Fibroblast of lung (primary cell): ENCODE data around the gene ICAM2.

Source experiments
- EZH2 ChIP-seq: IDR thresholded peaks from 2 replicates; pipeline ENCODE4 v1.5.1; 2012; ENCODE audit warnings: low read length, control low read depth, mild to moderate bottlenecking; ENCODE audit errors: missing control alignments
- TF ChIP-seq, protein P1 (sequence below), 2 donors: IDR thresholded peaks in 1 of 2; conservative IDR thresholded peaks in 1 of 2; 1 replicate in 1 of 2; 2 replicates in 1 of 2; pipeline ENCODE4 v1.5.1; 2011 to 2012; ENCODE audit warnings: low read length in 2 of 2, control low read depth in 1 of 2, inconsistent platforms in 1 of 2, low read depth in 1 of 2, mild to moderate bottlenecking in 1 of 2

DNA sequence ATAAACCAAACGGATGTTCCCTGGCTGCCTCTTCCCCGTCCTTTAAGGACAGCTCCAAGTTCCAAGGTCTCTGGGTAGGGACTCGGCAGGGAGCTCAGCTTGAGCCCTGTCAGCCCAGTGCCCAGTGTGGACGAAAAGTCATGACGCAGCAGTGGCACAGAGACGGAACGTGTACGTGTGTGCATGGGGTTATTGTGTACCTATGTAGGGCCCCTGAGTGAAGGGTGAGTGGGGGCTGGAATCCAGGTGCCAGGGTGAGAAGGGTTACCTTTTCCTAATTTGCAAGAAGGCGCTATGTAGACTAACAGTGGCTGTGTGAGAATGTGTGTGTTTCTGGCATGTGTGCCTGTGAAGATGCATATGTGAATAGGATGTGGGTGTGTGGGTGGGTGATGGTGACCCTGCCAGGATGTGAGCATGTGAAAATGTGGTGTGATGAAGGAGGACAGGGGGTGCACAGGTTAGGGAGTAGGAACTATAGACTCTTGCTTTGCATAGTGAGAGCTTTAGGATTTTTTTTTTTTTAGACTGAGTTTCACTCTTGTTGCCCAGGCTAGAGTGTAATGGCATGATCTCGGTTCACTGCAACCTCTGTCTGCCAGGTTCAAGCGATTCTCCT lies 53.7 kb downstream of the ICAM2 start:
- no peak for TF ChIP-seq EZH2
- TF ChIP-seq, protein P1, sequence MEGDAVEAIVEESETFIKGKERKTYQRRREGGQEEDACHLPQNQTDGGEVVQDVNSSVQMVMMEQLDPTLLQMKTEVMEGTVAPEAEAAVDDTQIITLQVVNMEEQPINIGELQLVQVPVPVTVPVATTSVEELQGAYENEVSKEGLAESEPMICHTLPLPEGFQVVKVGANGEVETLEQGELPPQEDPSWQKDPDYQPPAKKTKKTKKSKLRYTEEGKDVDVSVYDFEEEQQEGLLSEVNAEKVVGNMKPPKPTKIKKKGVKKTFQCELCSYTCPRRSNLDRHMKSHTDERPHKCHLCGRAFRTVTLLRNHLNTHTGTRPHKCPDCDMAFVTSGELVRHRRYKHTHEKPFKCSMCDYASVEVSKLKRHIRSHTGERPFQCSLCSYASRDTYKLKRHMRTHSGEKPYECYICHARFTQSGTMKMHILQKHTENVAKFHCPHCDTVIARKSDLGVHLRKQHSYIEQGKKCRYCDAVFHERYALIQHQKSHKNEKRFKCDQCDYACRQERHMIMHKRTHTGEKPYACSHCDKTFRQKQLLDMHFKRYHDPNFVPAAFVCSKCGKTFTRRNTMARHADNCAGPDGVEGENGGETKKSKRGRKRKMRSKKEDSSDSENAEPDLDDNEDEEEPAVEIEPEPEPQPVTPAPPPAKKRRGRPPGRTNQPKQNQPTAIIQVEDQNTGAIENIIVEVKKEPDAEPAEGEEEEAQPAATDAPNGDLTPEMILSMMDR (conservative IDR thresholded peaks at IDR 0.05 in 1 of 2, IDR thresholded peaks at IDR 0.05 in 1 of 2; ENCODE audit: low read depth in 1 of 2, low read length in 2 of 2): no peak
